ENCODE measurements around the gene ASTN2.

GRCh38 chr9:116558818-116559540, 855.9 kb downstream of the ASTN2 start:
- TF ChIP-seq SP1 (IDR thresholded peaks at IDR 0.05; ENCODE audit: low read depth, low read length) (no peak), CTCF (IDR thresholded peaks at IDR 0.05 in 2 of 3, conservative IDR thresholded peaks at IDR 0.05 in 1 of 3; ENCODE audit: control insufficient read depth in 2 of 3, extremely low read depth in 1 of 3, insufficient read depth in 1 of 3, low read depth in 3 of 3, low read length in 3 of 3) (no peak)
